ENCODE measurements around the gene PHETA1. TPM values are rescaled to one million over a fixed set of nuclear protein-coding genes. Genes with fewer than 3 reads are reported as not detected.

Gene PHETA1
- total and polyA plus RNA-seq, 2 experiments from 2014 or later: 13.8 to 28.6 TPM

DNA sequence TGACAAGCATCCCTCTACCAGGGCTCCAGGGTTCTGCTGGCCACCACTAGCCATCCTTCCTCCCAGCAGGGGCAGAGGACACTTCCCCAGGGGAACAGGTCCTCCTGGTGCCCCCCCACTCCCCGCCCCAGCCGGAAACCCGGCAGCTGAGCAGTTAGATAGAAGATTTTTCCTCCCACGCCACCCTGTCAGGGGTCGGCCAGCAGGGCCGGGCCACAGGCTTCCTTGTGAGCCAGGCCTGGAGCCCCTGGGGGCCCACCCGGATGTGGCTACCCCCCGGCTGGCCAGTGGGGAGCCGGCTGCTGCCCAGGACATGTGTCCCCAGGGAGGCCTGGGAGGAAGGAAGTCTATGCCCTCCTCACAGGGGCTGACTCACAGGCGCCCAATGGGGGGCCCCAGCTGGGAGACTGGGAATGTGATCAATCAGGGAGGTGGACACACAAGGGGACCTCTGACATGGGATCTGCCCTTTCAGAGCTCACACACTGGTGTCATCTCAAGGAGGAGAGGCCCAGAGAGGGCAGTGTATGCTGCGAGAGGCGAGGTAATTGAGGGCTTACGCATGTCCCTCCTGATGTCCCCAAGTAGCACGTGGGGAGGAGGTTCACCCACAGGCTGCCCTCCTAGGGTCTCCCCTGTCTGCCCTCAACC is 41.0 kb upstream of the PHETA1 start:
- H3K4me3 ChIP-seq: no peak overlapping the region
- DNase-seq (ENCODE audit: low read depth in 1 of 2, low spot score in 1 of 2): peak in 1 of 2 donors; percentile 90
- no peak overlapping the region for H3K27ac ChIP-seq
- no peaks in the 10 kb centered on the region for H3K27me3 ChIP-seq
- no peaks in the 10 kb centered on the region for H3K9me3 ChIP-seq (ENCODE audit: low read depth)
- H3K36me3 ChIP-seq: no peaks in the 10 kb centered on the region
- TF ChIP-seq, protein P1, sequence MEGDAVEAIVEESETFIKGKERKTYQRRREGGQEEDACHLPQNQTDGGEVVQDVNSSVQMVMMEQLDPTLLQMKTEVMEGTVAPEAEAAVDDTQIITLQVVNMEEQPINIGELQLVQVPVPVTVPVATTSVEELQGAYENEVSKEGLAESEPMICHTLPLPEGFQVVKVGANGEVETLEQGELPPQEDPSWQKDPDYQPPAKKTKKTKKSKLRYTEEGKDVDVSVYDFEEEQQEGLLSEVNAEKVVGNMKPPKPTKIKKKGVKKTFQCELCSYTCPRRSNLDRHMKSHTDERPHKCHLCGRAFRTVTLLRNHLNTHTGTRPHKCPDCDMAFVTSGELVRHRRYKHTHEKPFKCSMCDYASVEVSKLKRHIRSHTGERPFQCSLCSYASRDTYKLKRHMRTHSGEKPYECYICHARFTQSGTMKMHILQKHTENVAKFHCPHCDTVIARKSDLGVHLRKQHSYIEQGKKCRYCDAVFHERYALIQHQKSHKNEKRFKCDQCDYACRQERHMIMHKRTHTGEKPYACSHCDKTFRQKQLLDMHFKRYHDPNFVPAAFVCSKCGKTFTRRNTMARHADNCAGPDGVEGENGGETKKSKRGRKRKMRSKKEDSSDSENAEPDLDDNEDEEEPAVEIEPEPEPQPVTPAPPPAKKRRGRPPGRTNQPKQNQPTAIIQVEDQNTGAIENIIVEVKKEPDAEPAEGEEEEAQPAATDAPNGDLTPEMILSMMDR (IDR thresholded peaks at IDR 0.05; ENCODE audit: low read depth, low read length): no peak
- H3K4me1 ChIP-seq (ENCODE audit: low read depth): peaks cover 28% of the 10 kb centered on the region

DNA sequence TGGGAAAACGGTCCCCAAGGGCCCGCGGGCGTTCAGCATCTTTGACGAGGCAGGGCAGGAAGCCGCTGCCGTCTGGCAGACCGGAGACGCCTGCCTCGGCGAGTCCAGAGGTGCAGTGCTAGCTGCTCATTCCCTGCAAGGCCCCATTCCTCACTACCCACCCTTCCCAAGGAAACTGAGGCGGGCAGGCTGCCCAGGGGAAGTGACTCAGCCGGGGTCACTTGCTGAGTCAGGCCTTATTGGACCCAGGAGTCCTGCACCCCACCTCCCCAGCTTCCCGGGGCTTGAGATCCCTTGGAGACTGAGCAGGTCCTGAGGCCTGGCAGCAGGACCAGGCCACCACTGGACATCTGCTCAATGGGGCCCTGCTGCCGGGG is 40.5 kb upstream of the PHETA1 start:
- DNase-seq (ENCODE audit: low read depth in 1 of 2, low spot score in 1 of 2): peak in 1 of 2 donors; percentile 58
- Histone ChIP-seq H3K4me1 (ENCODE audit: low read depth) (peaks cover 28% of the 10 kb centered on the region), H3K27ac (no peak overlapping the region), H3K9me3 (ENCODE audit: low read depth) (no peaks in the 10 kb centered on the region), H3K4me3 (no peak overlapping the region), H3K36me3 (no peaks in the 10 kb centered on the region), H3K27me3 (no peaks in the 10 kb centered on the region)
- TF ChIP-seq, protein P1 (IDR thresholded peaks at IDR 0.05; ENCODE audit: low read depth, low read length): no peak

DNA sequence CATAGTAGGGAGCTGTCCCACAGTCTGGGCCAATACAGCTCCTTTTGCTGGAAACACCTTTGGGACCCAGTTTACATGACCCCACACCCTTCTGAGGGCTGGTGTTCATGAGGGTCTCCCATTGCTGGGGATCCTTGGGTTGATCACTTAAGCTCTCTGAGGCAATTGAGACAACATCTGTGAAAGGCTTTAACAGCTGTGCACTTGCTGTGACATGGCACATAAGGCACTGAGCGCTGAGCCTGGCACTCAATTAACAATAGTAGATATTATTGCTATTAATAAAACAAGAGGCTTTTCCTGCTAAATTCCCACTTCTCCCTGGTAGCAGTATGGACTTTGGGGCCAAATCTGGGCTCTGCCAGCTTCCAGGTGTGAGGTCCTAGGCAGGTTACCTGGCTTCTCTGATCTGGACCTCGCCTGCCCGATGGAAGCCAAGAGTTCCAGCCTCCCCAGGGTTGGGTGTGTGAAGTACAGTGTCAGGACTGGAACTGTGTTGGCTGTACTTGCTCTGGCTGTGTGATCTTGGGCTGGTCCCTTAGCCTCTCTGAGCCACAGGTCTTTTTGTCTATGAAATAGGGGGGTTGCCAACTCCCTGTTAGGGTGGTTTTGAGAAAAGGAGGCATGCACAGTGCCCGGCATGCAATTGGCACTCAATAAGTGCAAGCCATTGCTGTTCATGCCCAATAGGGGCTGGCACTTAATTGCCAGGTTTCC is 39.9 kb upstream of the PHETA1 start:
- H3K27ac ChIP-seq: no peak overlapping the region
- no peak for DNase-seq (ENCODE audit: low read depth in 1 of 2, low spot score in 1 of 2)
- H3K4me3 ChIP-seq: no peak overlapping the region
- no peaks in the 10 kb centered on the region for H3K36me3 ChIP-seq
- no peaks in the 10 kb centered on the region for H3K27me3 ChIP-seq
- no peaks in the 10 kb centered on the region for H3K9me3 ChIP-seq (ENCODE audit: low read depth)
- TF ChIP-seq, protein P1 (IDR thresholded peaks at IDR 0.05; ENCODE audit: low read depth, low read length): no peak
- peaks cover 28% of the 10 kb centered on the region for H3K4me1 ChIP-seq (ENCODE audit: low read depth)

DNA sequence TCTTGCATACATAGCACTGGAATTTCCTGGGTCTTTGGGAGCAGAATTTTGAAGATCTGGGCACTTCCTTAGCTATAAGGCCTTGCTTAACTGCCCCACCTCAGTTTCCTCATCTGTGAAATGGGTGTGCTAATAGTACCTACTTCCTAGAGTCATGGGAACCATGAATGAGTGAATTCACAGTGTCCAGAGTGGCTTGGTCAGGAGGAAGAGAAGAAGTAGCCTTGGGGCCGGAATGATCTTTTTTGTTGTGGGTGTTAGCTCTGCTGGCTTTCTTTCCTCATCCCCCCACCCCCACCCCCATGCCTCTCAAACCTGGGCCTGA is 39.2 kb upstream of the PHETA1 start:
- no peaks in the 10 kb centered on the region for H3K36me3 ChIP-seq
- DNase-seq (ENCODE audit: low read depth in 1 of 2, low spot score in 1 of 2): no peak
- no peaks in the 10 kb centered on the region for H3K27me3 ChIP-seq
- TF ChIP-seq, protein P1 (IDR thresholded peaks at IDR 0.05; ENCODE audit: low read depth, low read length): no peak
- no peak overlapping the region for H3K27ac ChIP-seq
- H3K4me1 ChIP-seq (ENCODE audit: low read depth): peaks cover 22% of the 10 kb centered on the region
- no peaks in the 10 kb centered on the region for H3K9me3 ChIP-seq (ENCODE audit: low read depth)
- no peak overlapping the region for H3K4me3 ChIP-seq

DNA sequence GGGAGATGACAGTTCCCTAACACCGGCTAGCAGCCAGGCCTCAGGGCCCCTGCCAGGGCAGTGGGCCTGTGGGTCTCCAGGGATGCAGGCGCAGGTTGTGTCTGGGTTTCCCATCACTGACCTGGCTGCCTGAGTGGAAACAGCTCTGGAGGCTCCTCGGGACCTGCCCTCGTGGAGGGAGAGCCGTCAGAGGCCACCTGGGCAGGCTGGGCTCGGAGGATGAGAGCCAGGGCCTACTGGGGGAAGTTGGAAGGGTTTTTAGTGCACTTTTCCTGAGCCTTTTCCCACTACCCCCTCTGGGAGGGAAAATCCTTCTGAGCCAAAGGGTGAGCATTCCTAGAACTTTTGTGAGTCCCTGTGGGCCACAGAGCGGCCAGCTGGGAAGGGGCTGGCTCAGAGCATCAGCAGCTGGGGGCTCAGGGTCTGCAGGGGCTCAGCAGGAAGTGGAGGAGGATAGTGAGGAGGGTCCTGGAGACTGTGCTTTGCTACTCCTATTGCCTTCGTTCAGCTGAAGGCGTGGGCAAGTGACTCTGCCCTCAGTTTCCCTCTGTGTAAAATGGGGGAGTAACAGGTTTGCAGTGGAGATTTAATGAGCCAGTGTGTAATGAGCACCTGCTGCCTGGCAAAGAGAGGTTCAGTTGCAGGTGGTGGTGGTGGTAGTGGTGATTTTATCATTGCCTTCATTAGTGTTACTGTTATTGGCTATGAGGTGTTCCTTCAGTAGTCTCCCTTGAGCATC is 38.7 kb upstream of the PHETA1 start:
- DNase-seq (ENCODE audit: low read depth in 1 of 2, low spot score in 1 of 2): no peak
- Histone ChIP-seq H3K27me3 (no peaks in the 10 kb centered on the region), H3K36me3 (no peaks in the 10 kb centered on the region), H3K4me3 (no peak overlapping the region), H3K9me3 (ENCODE audit: low read depth) (no peaks in the 10 kb centered on the region), H3K4me1 (ENCODE audit: low read depth) (peaks cover 17% of the 10 kb centered on the region), H3K27ac (no peak overlapping the region)
- TF ChIP-seq, protein P1 (IDR thresholded peaks at IDR 0.05; ENCODE audit: low read depth, low read length): no peak
